K562 (cell line): Measurements from ENCODE around the gene MLX. TPM values are rescaled to one million over a fixed set of nuclear protein-coding genes. Genes with fewer than 3 reads are reported as not detected.
A peak's percentile ranks its signal among the peaks of the same experiment; 100 is the strongest.

Experiments used
- ATF7 ChIP-seq: fragments of 450-650 bp; IDR thresholded peaks from 2 replicates; pipeline ENCODE4 v1.7.1; 2014; ENCODE audit warnings: mild to moderate bottlenecking, moderate library complexity
- CHD2 ChIP-seq: IDR thresholded peaks from 2 replicates; pipeline ENCODE4 v1.6.1; 2011; ENCODE audit warnings: low read depth, low read length
- CTBP1 ChIP-seq: fragments of 450-650 bp; IDR thresholded peaks from 2 replicates; pipeline ENCODE4 v1.6.1; 2016; ENCODE audit warnings: borderline replicate concordance
- ETS1 ChIP-seq: conservative IDR thresholded peaks from 2 replicates; pipeline ENCODE4 v1.6.1; 2011; ENCODE audit warnings: low read depth, mild to moderate bottlenecking, low read length; ENCODE audit not compliant: control insufficient read depth
- ETV1 ChIP-seq: fragments of 450-650 bp; conservative IDR thresholded peaks from 2 replicates; pipeline ENCODE4 v1.6.1; 2016; ENCODE audit warnings: missing genetic modification characterization, control low read depth, low read depth, missing compliant biosample characterization
- ETV5 ChIP-seq: sonication (generic); formaldehyde crosslinking; IDR thresholded peaks from 2 replicates; pipeline ENCODE4 v1.4.0; 2020; ENCODE audit warnings: low read depth, mild to moderate bottlenecking, missing genetic modification reagents
- HNRNPK ChIP-seq: fragments of 200-400 bp; formaldehyde crosslinking; IDR thresholded peaks from one replicate; pipeline ENCODE4 v1.6.1; 2018; ENCODE audit warnings: mild to moderate bottlenecking, low read depth, low read length; ENCODE audit not compliant: poor library complexity, severe bottlenecking
- KDM5B ChIP-seq: fragments of 200-600 bp; sonication (generic); IDR thresholded peaks from 2 replicates; pipeline ENCODE4 v1.6.1; 2012; ENCODE audit warnings: low read depth, mild to moderate bottlenecking, moderate library complexity, low read length, control low read depth, inconsistent platforms; ENCODE audit not compliant: insufficient replicate concordance
- L3MBTL2 ChIP-seq: fragments of 450-650 bp; IDR thresholded peaks from 2 replicates; pipeline ENCODE4 v1.6.1; 2016; ENCODE audit warnings: mild to moderate bottlenecking, moderate library complexity
- MBD2 ChIP-seq: sonication (generic); IDR thresholded peaks from 2 replicates; pipeline ENCODE4 v1.6.1; 2016; ENCODE audit warnings: low read depth, borderline replicate concordance
- MTA1 ChIP-seq: fragments of 450-650 bp; IDR thresholded peaks from 2 replicates; pipeline ENCODE4 v1.6.1; 2017; ENCODE audit warnings: borderline replicate concordance
- POLR2AphosphoS5 ChIP-seq: IDR thresholded peaks from 2 replicates; pipeline ENCODE4 v1.6.1; 2011; ENCODE audit warnings: mild to moderate bottlenecking, low read depth, low read length, moderate library complexity; ENCODE audit not compliant: control insufficient read depth, insufficient read depth
- POLR2B ChIP-seq: fragments of 450-650 bp; IDR thresholded peaks from 2 replicates; pipeline ENCODE4 v1.6.1; 2018; ENCODE audit warnings: low read depth; ENCODE audit not compliant: partially characterized antibody
- ZFX ChIP-seq: sonication (generic); formaldehyde crosslinking; IDR thresholded peaks from 2 replicates; pipeline ENCODE4 v1.8.0; 2022; ENCODE audit warnings: mild to moderate bottlenecking, missing genetic modification reagents, moderate library complexity
- ZNF277 ChIP-seq: fragments of 250-450 bp; sonication (Bioruptor Pico); IDR thresholded peaks from 2 replicates; pipeline ENCODE4 v1.8.0; 2022; ENCODE audit warnings: inconsistent platforms, mild to moderate bottlenecking, moderate library complexity, borderline replicate concordance
- ZNF592 ChIP-seq: fragments of 450-650 bp; IDR thresholded peaks from 2 replicates; pipeline ENCODE4 v1.6.1; 2017; ENCODE audit warnings: antibody characterized with exemption, mild to moderate bottlenecking
- ZNF76 ChIP-seq: fragments of 250-450 bp; sonication (Bioruptor Pico); IDR thresholded peaks from 2 replicates; pipeline ENCODE4 v1.4.0; 2020; ENCODE audit warnings: mild to moderate bottlenecking, moderate library complexity, borderline replicate concordance
- polyA plus RNA-seq, 8 experiments: library from polyadenylated mRNA; depleted of rRNA in 4 of 8; stranded (reverse) in 5 of 8; unstranded in 3 of 8; fragments of >200 nt; fragmentation: Nextera tagmentation in 2 of 8; fragmentation: Illumina TruSeq in 1 of 8; extraction: Ambion mirVana in 2 of 8; extraction: Trizol in 1 of 8; gene quantifications; 2 replicates each; pipeline versions ENCODE4 v1.2.1 to v1.2.3, GENCODE V29; 2011 to 2014; ENCODE audit warnings: inconsistent platforms in 1 of 8, missing spikeins in 1 of 8
- total RNA-seq, 7 experiments: library from RNA; depleted of rRNA in 6 of 7; stranded (reverse); fragments of >200 nt in 6 of 7; fragmentation: Illumina TruSeq in 2 of 7; extraction: Trizol in 2 of 7; gene quantifications; 2 replicates each; pipeline versions ENCODE4 v1.2.1 to v1.2.3, GENCODE V29; 2011 to 2021; ENCODE audit warnings: low replicate concordance in 1 of 7
- TF ChIP-seq, protein P1 (sequence below): sonication (generic); formaldehyde crosslinking; IDR thresholded peaks from 2 replicates; pipeline ENCODE4 v1.8.0; 2022; ENCODE audit warnings: missing genetic modification reagents, mild to moderate bottlenecking, moderate library complexity, borderline replicate concordance

The MLX gene
- total and polyA plus RNA-seq, 9 of the 15 experiments (the other 6 are each of a cell fraction or from before 2014, with no cell fraction given), result 42.9 to 100 (median 58.9) TPM

GRCh38 chr17:42566883-42567573, at the start of gene MLX (continued):
- TF ChIP-seq L3MBTL2 (0 out of 2 replicates have a peak, but pooled peaks have one; percentile 77), ZNF76 (CRISPR knock-in tag) (0 out of 2 replicates have a peak, but pooled peaks have one; percentile 31), MTA1 (no peak), MBD2 (peak; percentile 39; the same call in 1 of the 2 replicates), ETS1 (peak; percentile 84), ETV5 (CRISPR knock-in tag) (peak; percentile 75; the same call in 1 of the 2 replicates), ATF7 (0 out of 2 replicates have a peak, but pooled peaks have one; percentile 33), HNRNPK (peak; percentile 50), ZFX (CRISPR knock-in tag) (peak; percentile 85), POLR2AphosphoS5 (peak; percentile 73; the same call in 1 of the 2 replicates), ZNF277 (CRISPR knock-in tag) (no peak), CTBP1 (peak; percentile 32; the same call in 1 of the 2 replicates), CHD2 (peak; percentile 43; the same call in 1 of the 2 replicates), ETV1 (tag) (peak; percentile 73), KDM5B (peak; percentile 20), POLR2B (peak; percentile 51), ZNF592 (peak; percentile 84; the same call in 1 of the 2 replicates)
- TF ChIP-seq, protein P1, sequence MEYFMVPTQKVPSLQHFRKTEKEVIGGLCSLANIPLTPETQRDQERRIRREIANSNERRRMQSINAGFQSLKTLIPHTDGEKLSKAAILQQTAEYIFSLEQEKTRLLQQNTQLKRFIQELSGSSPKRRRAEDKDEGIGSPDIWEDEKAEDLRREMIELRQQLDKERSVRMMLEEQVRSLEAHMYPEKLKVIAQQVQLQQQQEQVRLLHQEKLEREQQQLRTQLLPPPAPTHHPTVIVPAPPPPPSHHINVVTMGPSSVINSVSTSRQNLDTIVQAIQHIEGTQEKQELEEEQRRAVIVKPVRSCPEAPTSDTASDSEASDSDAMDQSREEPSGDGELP (CRISPR knock-in tag), result peak; percentile 81; the same call in 1 of the 2 replicates
